H9 (cell line): ENCODE results near the gene ARID1A. TPM values are rescaled to one million over a fixed set of nuclear protein-coding genes. Genes with fewer than 3 reads are reported as not detected.
A peak's percentile ranks its signal among the peaks of the same experiment; 100 is the strongest.

Experiments
- DNase-seq: peaks from one replicate; pipeline ENCODE4 v3.0.0-alpha.2; 2017
- H2AFZ ChIP-seq: one replicate; pipeline ENCODE4 v1.6.1; 2013; ENCODE audit warnings: mild to moderate bottlenecking, low read length, control low read depth, moderate library complexity
- H2AK5ac ChIP-seq: 2 replicates; pipeline ENCODE4 v1.6.1; 2013; ENCODE audit warnings: low read length, control low read depth, mixed read lengths; ENCODE audit not compliant: insufficient read length
- H2BK120ac ChIP-seq: one replicate; pipeline ENCODE4 v1.6.1; 2013; ENCODE audit warnings: low read depth, mild to moderate bottlenecking, low read length, control low read depth, inconsistent platforms; ENCODE audit not compliant: poor library complexity, severe bottlenecking
- H2BK12ac ChIP-seq: 2 replicates; pipeline ENCODE4 v1.6.1; 2013; ENCODE audit warnings: low read length, control low read depth, mixed read lengths, low read depth; ENCODE audit not compliant: insufficient read length
- H2BK15ac ChIP-seq: 2 replicates; pipeline ENCODE4 v1.6.1; 2013; ENCODE audit warnings: low read depth, low read length, control low read depth
- H2BK20ac ChIP-seq: one replicate; pipeline ENCODE4 v1.6.1; 2013; ENCODE audit warnings: low read depth, mild to moderate bottlenecking, low read length, control low read depth, inconsistent platforms; ENCODE audit not compliant: poor library complexity, severe bottlenecking
- H2BK5ac ChIP-seq: 2 replicates; pipeline ENCODE4 v1.6.1; 2013; ENCODE audit warnings: low read length, control low read depth, mixed read lengths; ENCODE audit not compliant: insufficient read length
- H3K14ac ChIP-seq: 2 replicates; pipeline ENCODE4 v1.6.1; 2013; ENCODE audit warnings: low read length, control low read depth; ENCODE audit not compliant: insufficient read depth
- H3K18ac ChIP-seq: 2 replicates; pipeline ENCODE4 v1.6.1; 2013; ENCODE audit warnings: low read depth, mild to moderate bottlenecking, mixed read lengths, low read length, control low read depth; ENCODE audit not compliant: insufficient read length
- H3K23ac ChIP-seq: 2 replicates; pipeline ENCODE4 v1.6.1; 2013; ENCODE audit warnings: low read length, control low read depth, mixed read lengths, low read depth; ENCODE audit not compliant: insufficient read length
- H3K23me2 ChIP-seq: 2 replicates; pipeline ENCODE4 v1.6.1; 2013; ENCODE audit warnings: low read depth, mild to moderate bottlenecking, mixed read lengths, low read length, control low read depth; ENCODE audit not compliant: insufficient read length, poor library complexity, severe bottlenecking
- H3K27ac ChIP-seq: 2 replicates; pipeline ENCODE4 v1.5.1; 2013; ENCODE audit warnings: low read length, control low read depth, mixed read lengths, low read depth; ENCODE audit not compliant: insufficient read length
- H3K27me3 ChIP-seq: 2 replicates; pipeline ENCODE4 v1.6.1; 2013; ENCODE audit warnings: low read length, control low read depth, inconsistent platforms; ENCODE audit not compliant: insufficient read depth
- H3K4ac ChIP-seq: 2 replicates; pipeline ENCODE4 v1.6.1; 2013; ENCODE audit warnings: low read depth, mild to moderate bottlenecking, control low read depth, inconsistent platforms, low read length, moderate library complexity
- H3K4me1 ChIP-seq: 2 replicates; pipeline ENCODE4 v1.6.1; 2013; ENCODE audit warnings: low read length, control low read depth, inconsistent platforms; ENCODE audit not compliant: insufficient read depth
- H3K4me2 ChIP-seq: 2 replicates; pipeline ENCODE4 v1.6.1; 2013; ENCODE audit warnings: low read length, control low read depth, mixed read lengths; ENCODE audit not compliant: insufficient read length, insufficient read depth
- H3K56ac ChIP-seq: 2 replicates; pipeline ENCODE4 v1.6.1; 2013; ENCODE audit warnings: low read depth, mild to moderate bottlenecking, mixed read lengths, low read length, control low read depth; ENCODE audit not compliant: insufficient read length
- H3K79me1 ChIP-seq: 2 replicates; pipeline ENCODE4 v1.6.1; 2013; ENCODE audit warnings: low read depth, mild to moderate bottlenecking, moderate library complexity, low read length, control low read depth, inconsistent platforms; ENCODE audit not compliant: insufficient read depth, poor library complexity, severe bottlenecking
- H3K79me2 ChIP-seq: 2 replicates; pipeline ENCODE4 v1.6.1; 2013; ENCODE audit warnings: low read length, control low read depth, inconsistent platforms; ENCODE audit not compliant: insufficient read depth
- H3K9ac ChIP-seq: 2 replicates; pipeline ENCODE4 v1.6.1; 2013; ENCODE audit warnings: low read length, control low read depth, mixed read lengths; ENCODE audit not compliant: insufficient read length; ENCODE audit errors: extremely low read depth
- H3K9me3 ChIP-seq: one replicate; pipeline ENCODE4 v1.6.1; 2013; ENCODE audit warnings: low read depth, low read length, inconsistent platforms; ENCODE audit not compliant: control insufficient read depth
- H3T11ph ChIP-seq: one replicate; pipeline ENCODE4 v1.6.1; 2013; ENCODE audit warnings: mild to moderate bottlenecking, low read length, control low read depth, inconsistent platforms
- H4K20me1 ChIP-seq: one replicate; pipeline ENCODE4 v1.6.1; 2013; ENCODE audit not compliant: control insufficient read depth, insufficient read length, insufficient read depth
- H4K5ac ChIP-seq: 2 replicates; pipeline ENCODE4 v1.6.1; 2013; ENCODE audit warnings: low read depth, mild to moderate bottlenecking, mixed read lengths, low read length, control low read depth; ENCODE audit not compliant: insufficient read length
- H4K8ac ChIP-seq: replicated peaks from 2 replicates; pipeline ENCODE4 v1.6.1; 2013; ENCODE audit warnings: low read length, control low read depth, mixed read lengths, low read depth; ENCODE audit not compliant: insufficient read length
- H4K91ac ChIP-seq: 2 replicates; pipeline ENCODE4 v1.6.1; 2013; ENCODE audit warnings: low read depth, mild to moderate bottlenecking, moderate library complexity, mixed read lengths, low read length, control low read depth; ENCODE audit not compliant: insufficient read length
- H3K27ac Mint-ChIP-seq, 3 experiments: 2 replicates in 2 of 3; 3 replicates in 1 of 3; pipeline ENCODE4 v1.8.0; 2020 to 2021; ENCODE audit warnings: mixed read lengths in 3 of 3, mild to moderate bottlenecking in 1 of 3, moderate library complexity in 1 of 3
- H3K27me3 Mint-ChIP-seq: 2 replicates; pipeline ENCODE4 v1.8.0; 2021; ENCODE audit warnings: low read depth, mild to moderate bottlenecking, moderate library complexity, mixed read lengths
- H3K36me3 Mint-ChIP-seq, 3 experiments: 2 replicates in 2 of 3; 3 replicates in 1 of 3; pipeline ENCODE4 v1.8.0; 2020 to 2021; ENCODE audit warnings: low read depth in 3 of 3, mixed read lengths in 3 of 3; ENCODE audit not compliant: insufficient read depth in 1 of 3
- H3K4me1 Mint-ChIP-seq, 2 experiments: 2 replicates each; pipeline ENCODE4 v1.8.0; 2020; ENCODE audit warnings: mixed read lengths in 2 of 2
- H3K4me3 Mint-ChIP-seq, 2 experiments: 2 replicates in 1 of 2; 3 replicates in 1 of 2; pipeline ENCODE4 v1.8.0; 2020 to 2021; ENCODE audit warnings: mild to moderate bottlenecking in 2 of 2, mixed read lengths in 2 of 2, moderate library complexity in 1 of 2
- H3K9me3 Mint-ChIP-seq, 2 experiments: 2 replicates in 1 of 2; 3 replicates in 1 of 2; pipeline ENCODE4 v1.8.0; 2020; ENCODE audit warnings: mild to moderate bottlenecking in 2 of 2, mixed read lengths in 2 of 2, moderate library complexity in 1 of 2
- CTCF ChIP-seq: fragments of 200-600 bp; sonication (generic); conservative IDR thresholded peaks from 3 replicates; pipeline ENCODE4 v1.8.0; 2021; ENCODE audit warnings: antibody characterized with exemption, mild to moderate bottlenecking
- WGBS: extraction: QIAGEN DNeasy Blood & Tissue Kit; methylation state at CpG from one replicate; pipeline ENCODE4 v1.1.7; 2013; ENCODE audit warnings: missing lambda C conversion rate, low lambda C conversion rate, mixed read lengths; ENCODE audit not compliant: insufficient read length; ENCODE audit errors: extremely low coverage; 5-methylcytosine and 5-hydroxymethylcytosine counted together
- total RNA-seq: library from RNA; stranded (reverse); gene quantifications from 2 replicates; pipeline ENCODE4 v1.2.1, GENCODE V29; 2021

Gene ARID1A
- total RNA-seq, 1 experiment from 2014 or later = 147 TPM

- Histone ChIP-seq H3K23me2 (no peaks in the 10 kb centered on the region), H2BK20ac (no peak overlapping the region), H2BK12ac (no peak overlapping the region), H4K5ac (no peak overlapping the region), H3K79me1 (peaks cover 2% of the 10 kb centered on the region), H4K8ac (no peak overlapping the region), H3K4me2 (no peak overlapping the region), H3K9me3 (no peaks in the 10 kb centered on the region), H4K91ac (no peak overlapping the region), H3K9ac (no peak overlapping the region), H2BK5ac (no peak overlapping the region), H2BK15ac (no peak overlapping the region), H3K79me2 (peaks cover 74% of the 10 kb centered on the region), H4K20me1 (no peaks in the 10 kb centered on the region), H3K56ac (no peak overlapping the region), H3K14ac (no peak overlapping the region), H3K4ac (no peak overlapping the region), H3K27me3 (no peaks in the 10 kb centered on the region), H2AFZ (no peak overlapping the region), H3K4me1 (peaks cover 13% of the 10 kb centered on the region), H2AK5ac (no peak overlapping the region), H2BK120ac (no peak overlapping the region), H3K27ac (no peak overlapping the region), H3K23ac (no peak overlapping the region), H3K18ac (no peak overlapping the region), H3T11ph (no peak overlapping the region)
- Mint-ChIP-seq H3K4me3 (0 out of 5 replicates have a peak overlapping the region, but pooled peaks of 1 of the 2 experiments have one; percentile 9), H3K9me3 (no peaks in the 10 kb centered on the region), H3K36me3 (peaks cover 10 to 28% (median 19%) of the 10 kb centered on the region in 3 experiments), H3K27ac (peak overlapping the region; percentile 8 to 83 (median 78); a peak in 5 of 7 replicates), H3K27me3 (no peaks in the 10 kb centered on the region; the same call in 1 of the 2 replicates), H3K4me1 (peaks cover 28 to 29% of the 10 kb centered on the region in 2 experiments)
- DNase-seq = no peak
- no CpG with 5 or more reads among the region's 1 CpG for WGBS
- TF ChIP-seq CTCF = no peak
Measured at GRCh38 chr1:26705788-26706311, 10.0 kb downstream of the ARID1A start.
